Glutamatergic neuron (in vitro differentiated cells): ENCODE data around the gene ASB10. TPM values are rescaled to one million over a fixed set of nuclear protein-coding genes. Genes with fewer than 3 reads are reported as not detected.

Source experiments
- DNase-seq: peaks from one replicate; pipeline ENCODE4 v3.0.0; 2022
- H3K27ac Mint-ChIP-seq: one replicate; pipeline ENCODE4 v1.8.0; 2020; ENCODE audit warnings: mild to moderate bottlenecking, mixed read lengths, inconsistent platforms; ENCODE audit not compliant: unreplicated experiment
- H3K27me3 Mint-ChIP-seq: one replicate; pipeline ENCODE4 v1.8.0; 2020; ENCODE audit warnings: mild to moderate bottlenecking, moderate library complexity, mixed read lengths, inconsistent platforms; ENCODE audit not compliant: unreplicated experiment
- H3K36me3 Mint-ChIP-seq: one replicate; pipeline ENCODE4 v1.8.0; 2020; ENCODE audit warnings: mild to moderate bottlenecking, mixed read lengths, inconsistent platforms; ENCODE audit not compliant: unreplicated experiment
- H3K4me1 Mint-ChIP-seq: one replicate; pipeline ENCODE4 v1.8.0; 2020; ENCODE audit warnings: mild to moderate bottlenecking, low read depth, mixed read lengths, inconsistent platforms; ENCODE audit not compliant: unreplicated experiment
- H3K4me3 Mint-ChIP-seq: one replicate; pipeline ENCODE4 v1.8.0; 2020; ENCODE audit warnings: mild to moderate bottlenecking, mixed read lengths, inconsistent platforms; ENCODE audit not compliant: unreplicated experiment
- H3K9me3 Mint-ChIP-seq: one replicate; pipeline ENCODE4 v1.8.0; 2020; ENCODE audit warnings: mild to moderate bottlenecking, moderate library complexity, mixed read lengths, inconsistent platforms; ENCODE audit not compliant: unreplicated experiment
- total RNA-seq: library from RNA; stranded (reverse); fragmentation: NEBNext Ultra II Directional; extraction: Animal tissue kit (Norgen Biotek cat#: 25700); gene quantifications from one replicate; pipeline ENCODE4 v1.2.1, GENCODE V29; 2021; ENCODE audit not compliant: unreplicated experiment
- TF ChIP-seq, protein P1 (sequence below): fragments of 200-600 bp; sonication (generic); IDR thresholded peaks from one replicate; pipeline ENCODE4 v1.5.0; 2021; ENCODE audit not compliant: partially characterized antibody, unreplicated experiment

ASB10 gene
- total RNA-seq, 1 donor from 2014 or later, result not detected

DNA sequence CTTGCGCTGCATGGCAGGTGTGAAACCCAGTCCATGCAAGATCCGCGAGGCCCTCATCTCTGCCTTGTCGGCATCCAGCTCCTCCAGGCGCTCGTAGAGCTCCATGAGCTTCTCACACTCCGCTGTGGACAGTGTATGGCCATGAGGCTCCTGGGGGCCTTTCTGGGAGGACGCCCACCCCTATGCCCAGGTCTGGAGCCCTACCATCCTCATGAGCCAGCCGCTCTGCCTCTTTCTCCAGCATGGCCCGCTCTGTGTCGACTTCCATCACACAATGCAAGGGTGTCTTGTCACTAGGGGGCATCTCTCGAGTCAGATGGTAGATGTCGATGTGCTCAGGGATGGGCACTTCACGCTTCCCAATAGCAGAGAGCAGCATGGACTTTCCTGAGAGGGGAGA, 36.7 kb upstream of the ASB10 start:
- H3K4me1 Mint-ChIP-seq, result peaks cover 14% of the 10 kb centered on the region
- TF ChIP-seq, protein P1, sequence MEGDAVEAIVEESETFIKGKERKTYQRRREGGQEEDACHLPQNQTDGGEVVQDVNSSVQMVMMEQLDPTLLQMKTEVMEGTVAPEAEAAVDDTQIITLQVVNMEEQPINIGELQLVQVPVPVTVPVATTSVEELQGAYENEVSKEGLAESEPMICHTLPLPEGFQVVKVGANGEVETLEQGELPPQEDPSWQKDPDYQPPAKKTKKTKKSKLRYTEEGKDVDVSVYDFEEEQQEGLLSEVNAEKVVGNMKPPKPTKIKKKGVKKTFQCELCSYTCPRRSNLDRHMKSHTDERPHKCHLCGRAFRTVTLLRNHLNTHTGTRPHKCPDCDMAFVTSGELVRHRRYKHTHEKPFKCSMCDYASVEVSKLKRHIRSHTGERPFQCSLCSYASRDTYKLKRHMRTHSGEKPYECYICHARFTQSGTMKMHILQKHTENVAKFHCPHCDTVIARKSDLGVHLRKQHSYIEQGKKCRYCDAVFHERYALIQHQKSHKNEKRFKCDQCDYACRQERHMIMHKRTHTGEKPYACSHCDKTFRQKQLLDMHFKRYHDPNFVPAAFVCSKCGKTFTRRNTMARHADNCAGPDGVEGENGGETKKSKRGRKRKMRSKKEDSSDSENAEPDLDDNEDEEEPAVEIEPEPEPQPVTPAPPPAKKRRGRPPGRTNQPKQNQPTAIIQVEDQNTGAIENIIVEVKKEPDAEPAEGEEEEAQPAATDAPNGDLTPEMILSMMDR, result no peak
- H3K4me3 Mint-ChIP-seq, result no peak overlapping the region
- no peak overlapping the region for H3K27ac Mint-ChIP-seq
- no peaks in the 10 kb centered on the region for H3K36me3 Mint-ChIP-seq
- H3K27me3 Mint-ChIP-seq, result peaks cover 8% of the 10 kb centered on the region
- H3K9me3 Mint-ChIP-seq, result peaks cover 11% of the 10 kb centered on the region
- no peak for DNase-seq

GRCh38 chr7:151218170-151218569, 31.1 kb upstream of the ASB10 start:
- Mint-ChIP-seq H3K36me3 (no peaks in the 10 kb centered on the region), H3K4me1 (no peaks in the 10 kb centered on the region), H3K4me3 (no peak overlapping the region), H3K27me3 (peaks cover 3% of the 10 kb centered on the region), H3K27ac (no peak overlapping the region), H3K9me3 (no peaks in the 10 kb centered on the region)
- DNase-seq, result no peak
- TF ChIP-seq, protein P1, result no peak

DNA sequence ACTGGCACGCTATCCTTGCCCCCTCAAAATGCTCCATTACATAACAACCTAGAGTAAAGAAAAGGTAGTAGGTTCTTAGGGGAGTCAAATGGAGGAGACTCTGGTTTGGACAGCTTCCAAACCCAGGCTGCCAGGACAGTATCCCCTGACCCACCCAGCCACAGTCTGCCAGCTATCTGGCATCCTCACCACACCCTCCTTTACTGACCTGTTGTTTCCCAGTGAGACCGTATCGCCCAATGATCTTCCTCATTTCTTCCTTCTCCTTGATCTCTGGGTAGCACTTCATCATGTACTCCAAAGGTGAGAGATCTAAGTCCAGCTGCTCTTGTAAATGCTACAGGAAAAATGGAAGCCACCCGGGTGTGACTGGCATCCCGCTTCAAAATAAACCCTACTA, 28.3 kb upstream of the ASB10 start:
- DNase-seq, result no peak
- Mint-ChIP-seq H3K4me3 (no peak overlapping the region), H3K9me3 (no peaks in the 10 kb centered on the region), H3K4me1 (peaks cover 9% of the 10 kb centered on the region), H3K27ac (no peak overlapping the region), H3K27me3 (peaks cover 5% of the 10 kb centered on the region), H3K36me3 (no peaks in the 10 kb centered on the region)
- TF ChIP-seq, protein P1, result no peak

DNA sequence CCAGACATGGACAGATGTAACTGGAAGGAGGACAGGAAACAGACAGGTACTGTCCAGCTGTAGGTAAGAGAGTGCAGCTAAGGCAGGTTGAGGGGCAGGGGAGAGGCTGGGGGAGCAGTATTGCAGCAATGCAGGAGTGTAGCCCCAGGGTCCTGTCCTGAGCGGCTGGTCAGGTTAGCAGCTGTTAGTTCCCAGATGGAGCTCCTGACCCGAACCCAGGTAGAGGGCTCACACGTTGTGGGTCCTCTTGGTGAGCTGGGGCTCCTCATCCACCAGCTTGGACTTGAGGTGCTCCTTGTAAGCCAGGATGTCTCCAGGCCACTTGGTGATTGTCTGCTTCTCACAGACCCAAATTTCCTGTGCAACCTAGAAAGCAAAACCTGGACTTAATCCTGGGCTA, 26.8 kb upstream of the ASB10 start:
- TF ChIP-seq, protein P1, result no peak
- no peak overlapping the region for H3K27ac Mint-ChIP-seq
- no peaks in the 10 kb centered on the region for H3K36me3 Mint-ChIP-seq
- DNase-seq, result no peak
- H3K4me3 Mint-ChIP-seq, result no peak overlapping the region
- H3K9me3 Mint-ChIP-seq, result no peaks in the 10 kb centered on the region
- H3K4me1 Mint-ChIP-seq, result peaks cover 9% of the 10 kb centered on the region
- H3K27me3 Mint-ChIP-seq, result peaks cover 8% of the 10 kb centered on the region

DNA sequence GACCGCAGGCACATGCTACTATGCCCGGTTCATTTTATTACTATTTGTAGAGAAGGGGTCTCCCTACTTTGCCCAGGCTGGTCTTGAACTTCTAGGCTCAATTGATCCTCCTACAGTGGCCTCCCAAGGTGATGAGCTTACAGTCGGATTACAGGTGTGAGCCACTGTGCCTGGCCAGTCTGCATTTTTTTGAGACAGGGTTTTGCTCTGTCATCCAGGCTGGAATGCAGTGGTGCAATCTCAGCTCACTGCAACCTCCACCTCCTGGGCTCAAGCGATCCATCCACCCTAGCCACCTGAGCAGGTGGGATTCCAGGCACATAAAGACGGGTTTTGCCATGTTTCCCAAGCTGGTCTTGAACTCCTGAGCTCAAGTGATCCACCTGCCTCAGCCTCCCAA, 25.6 kb upstream of the ASB10 start:
- Mint-ChIP-seq H3K27me3 (peaks cover 5% of the 10 kb centered on the region), H3K27ac (no peak overlapping the region), H3K36me3 (no peaks in the 10 kb centered on the region), H3K9me3 (no peaks in the 10 kb centered on the region), H3K4me3 (no peak overlapping the region), H3K4me1 (peaks cover 9% of the 10 kb centered on the region)
- DNase-seq, result no peak
- TF ChIP-seq, protein P1, result no peak
